NCI-H446 treated with DMSO at 0.1 percent for 48 hours (cell line): ENCODE data around the gene KLHL24.
"Not testable (repeated sequence)": the region's sequence is repeated elsewhere in the genome, so short reads cannot be mapped to it uniquely, and the experiment has no call there.

Experiments
- DNase-seq: peaks from one replicate; lab custom pipeline; 2025; lab: John Stamatoyannopoulos, UW

Gene KLHL24

GRCh38 chr3:183635431-183636220 is at the start of gene KLHL24:
Gene KLHL24 (plus strand): TSS chr3:183635623. CDS start chr3:183650357, 14,734 bp downstream.
- peak; percentile 81 for DNase-seq

- no peak for DNase-seq
Measured at GRCh38 chr3:183586477-183586876, 48.9 kb upstream of the KLHL24 start.

GRCh38 chr3:183587336-183587735 is 48.1 kb upstream of the KLHL24 start:
- DNase-seq = no peak

- no peak for DNase-seq
Measured at GRCh38 chr3:183590442-183590841, 45.0 kb upstream of the KLHL24 start.

- DNase-seq = no peak
Measured at GRCh38 chr3:183591881-183592521, 43.4 kb upstream of the KLHL24 start.

GRCh38 chr3:183592821-183593220 is 42.6 kb upstream of the KLHL24 start:
- DNase-seq = no peak

- no peak for DNase-seq
Measured at GRCh38 chr3:183594636-183595035, 40.8 kb upstream of the KLHL24 start.

GRCh38 chr3:183597959-183598358 is 37.5 kb upstream of the KLHL24 start:
- DNase-seq = no peak

- not testable (repeated sequence) for DNase-seq
Measured at GRCh38 chr3:183611326-183611725, 24.1 kb upstream of the KLHL24 start.

- DNase-seq = no peak
Measured at GRCh38 chr3:183613366-183614285, 21.8 kb upstream of the KLHL24 start.

GRCh38 chr3:183618542-183618941 is 16.9 kb upstream of the KLHL24 start:
- DNase-seq = no peak

- DNase-seq = no peak
Measured at GRCh38 chr3:183619010-183619409, 16.4 kb upstream of the KLHL24 start.

- no peak for DNase-seq
Measured at GRCh38 chr3:183619624-183620251, 15.7 kb upstream of the KLHL24 start.

GRCh38 chr3:183620252-183620628 is 15.2 kb upstream of the KLHL24 start:
- DNase-seq = no peak

GRCh38 chr3:183622473-183622872 is 12.9 kb upstream of the KLHL24 start:
- not testable (repeated sequence) for DNase-seq

GRCh38 chr3:183626877-183627594 is 8.4 kb upstream of the KLHL24 start:
- no peak for DNase-seq

GRCh38 chr3:183629546-183630301 is 5.7 kb upstream of the KLHL24 start:
- no peak for DNase-seq

- no peak for DNase-seq
Measured at GRCh38 chr3:183631715-183632114, 3.7 kb upstream of the KLHL24 start.

- DNase-seq = not testable (repeated sequence)
Measured at GRCh38 chr3:183632725-183633124, 2.7 kb upstream of the KLHL24 start.

GRCh38 chr3:183634707-183635106 is 716 bp upstream of the KLHL24 start:
- DNase-seq = no peak

- no peak for DNase-seq
Measured at GRCh38 chr3:183635107-183635430, 354 bp upstream of the KLHL24 start.
